Lower leg skin (tissue), 4 donors: ENCODE data around the gene TMEM132D. TPM values are rescaled to one million over a fixed set of nuclear protein-coding genes. Genes with fewer than 3 reads are reported as not detected.

ENCODE experiments used
- DNase-seq, 2 donors: peaks; one replicate each; pipeline ENCODE4 v3.0.0-alpha.2; 2019; ENCODE audit warnings: low spot score in 2 of 2
- H3K4me3 ChIP-seq: fragments of 200-600 bp; sonication (generic); 2 replicates; pipeline ENCODE4 v1.5.1; 2017; ENCODE audit warnings: mild to moderate bottlenecking, low read depth; ENCODE audit not compliant: poor library complexity, severe bottlenecking
- CTCF ChIP-seq, 3 donors: fragments of 450-650 bp; IDR thresholded peaks; one replicate each; pipeline ENCODE4 v1.5.1; 2016; ENCODE audit warnings: antibody characterized with exemption in 3 of 3, mild to moderate bottlenecking in 3 of 3, moderate library complexity in 2 of 3
- POLR2A ChIP-seq, 2 donors: fragments of 450-650 bp; IDR thresholded peaks; one replicate each; pipeline ENCODE4 v1.6.1; 2016 to 2017; ENCODE audit warnings: antibody characterized with exemption in 2 of 2, mild to moderate bottlenecking in 1 of 2, moderate library complexity in 1 of 2
- WGBS, 2 donors: methylation state at CpG; one replicate each; pipeline ENCODE4 v1.1.5; 2018; 5-methylcytosine and 5-hydroxymethylcytosine counted together
- intact Hi-C: fragments of 100-400 bp; cut with DNase I; formaldehyde crosslinking; loops from one replicate; pipeline ENCODE4 v1.15.0; 2023; ENCODE audit warnings: low total_unique reads
- total RNA-seq, 4 donors: library from RNA; depleted of rRNA; stranded (reverse); fragments of >200 nt; gene quantifications; one replicate each; pipeline ENCODE4 v1.1.0, GENCODE V29; 2016

TMEM132D gene
- total RNA-seq, 4 donors from 2014 or later: not detected

GRCh38 chr12:129613314-129613713, 290.5 kb downstream of the TMEM132D start:
- TF ChIP-seq CTCF (IDR thresholded peaks at IDR 0.05) (no peak), POLR2A (IDR thresholded peaks at IDR 0.05) (no peak)
- DNase-seq: no peak
- no peak overlapping the region for H3K4me3 ChIP-seq
- intact Hi-C loops: no loop called here
- 45 to 46% methylated on average over 8 to 9 of the region's 9 CpGs for WGBS, 2 donors

- no peak overlapping the region for H3K4me3 ChIP-seq
- TF ChIP-seq POLR2A (IDR thresholded peaks at IDR 0.05) (no peak), CTCF (IDR thresholded peaks at IDR 0.05) (no peak)
- WGBS, 2 donors: 66 to 76% methylated on average over 5 of the region's 5 CpGs
- DNase-seq: no peak
- intact Hi-C loops: no loop called here
Observed at GRCh38 chr12:129610601-129611120, 293.2 kb downstream of the TMEM132D start.

- no peak overlapping the region for H3K4me3 ChIP-seq
- no peak for DNase-seq
- intact Hi-C loops: no loop called here
- TF ChIP-seq CTCF (IDR thresholded peaks at IDR 0.05) (no peak), POLR2A (IDR thresholded peaks at IDR 0.05) (no peak)
- 57 to 58% methylated on average over 5 of the region's 5 CpGs for WGBS, 2 donors
Observed at GRCh38 chr12:129607756-129608155, 296.1 kb downstream of the TMEM132D start.

GRCh38 chr12:129607301-129607700, 296.5 kb downstream of the TMEM132D start:
- no peak for DNase-seq
- no peak overlapping the region for H3K4me3 ChIP-seq
- WGBS, 2 donors: 51 to 52% methylated on average over 7 of the region's 7 CpGs
- intact Hi-C loops: no loop called here
- TF ChIP-seq POLR2A (IDR thresholded peaks at IDR 0.05) (no peak), CTCF (IDR thresholded peaks at IDR 0.05) (no peak)

GRCh38 chr12:129606239-129606638, 297.6 kb downstream of the TMEM132D start:
- 93% methylated on average over 7 of the region's 7 CpGs for WGBS, 2 donors
- H3K4me3 ChIP-seq: no peak overlapping the region
- no peak for DNase-seq
- intact Hi-C loops: no loop called here
- TF ChIP-seq CTCF (IDR thresholded peaks at IDR 0.05): no peak
- TF ChIP-seq POLR2A (IDR thresholded peaks at IDR 0.05): no peak

- 43 to 54% methylated on average over 2 of the region's 2 CpGs for WGBS, 2 donors
- no peak for TF ChIP-seq POLR2A (IDR thresholded peaks at IDR 0.05)
- no peak for TF ChIP-seq CTCF (IDR thresholded peaks at IDR 0.05)
- DNase-seq: no peak
- no peak overlapping the region for H3K4me3 ChIP-seq
- intact Hi-C loops: no loop called here
Observed at GRCh38 chr12:129605666-129606065, 298.2 kb downstream of the TMEM132D start.
